ENCODE measurements around the gene MIEF1.

Gene MIEF1

GRCh38 chr22:39535831-39536449 lies 33.9 kb downstream of the MIEF1 start:
- TF ChIP-seq, protein P1, sequence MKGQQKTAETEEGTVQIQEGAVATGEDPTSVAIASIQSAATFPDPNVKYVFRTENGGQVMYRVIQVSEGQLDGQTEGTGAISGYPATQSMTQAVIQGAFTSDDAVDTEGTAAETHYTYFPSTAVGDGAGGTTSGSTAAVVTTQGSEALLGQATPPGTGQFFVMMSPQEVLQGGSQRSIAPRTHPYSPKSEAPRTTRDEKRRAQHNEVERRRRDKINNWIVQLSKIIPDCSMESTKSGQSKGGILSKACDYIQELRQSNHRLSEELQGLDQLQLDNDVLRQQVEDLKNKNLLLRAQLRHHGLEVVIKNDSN (IDR thresholded peaks at IDR 0.05), result no peak
- TF ChIP-seq CEBPB (IDR thresholded peaks at IDR 0.05) (no peak), NFIC (IDR thresholded peaks at IDR 0.05) (no peak)

- TF ChIP-seq TCF12 (IDR thresholded peaks at IDR 0.05; ENCODE audit: low read depth), result no peak
- no peak for TF ChIP-seq MAX (IDR thresholded peaks at IDR 0.05)
- no peak for TF ChIP-seq YY1 (IDR thresholded peaks at IDR 0.05; ENCODE audit: low read depth)
- TF ChIP-seq, protein P2, sequence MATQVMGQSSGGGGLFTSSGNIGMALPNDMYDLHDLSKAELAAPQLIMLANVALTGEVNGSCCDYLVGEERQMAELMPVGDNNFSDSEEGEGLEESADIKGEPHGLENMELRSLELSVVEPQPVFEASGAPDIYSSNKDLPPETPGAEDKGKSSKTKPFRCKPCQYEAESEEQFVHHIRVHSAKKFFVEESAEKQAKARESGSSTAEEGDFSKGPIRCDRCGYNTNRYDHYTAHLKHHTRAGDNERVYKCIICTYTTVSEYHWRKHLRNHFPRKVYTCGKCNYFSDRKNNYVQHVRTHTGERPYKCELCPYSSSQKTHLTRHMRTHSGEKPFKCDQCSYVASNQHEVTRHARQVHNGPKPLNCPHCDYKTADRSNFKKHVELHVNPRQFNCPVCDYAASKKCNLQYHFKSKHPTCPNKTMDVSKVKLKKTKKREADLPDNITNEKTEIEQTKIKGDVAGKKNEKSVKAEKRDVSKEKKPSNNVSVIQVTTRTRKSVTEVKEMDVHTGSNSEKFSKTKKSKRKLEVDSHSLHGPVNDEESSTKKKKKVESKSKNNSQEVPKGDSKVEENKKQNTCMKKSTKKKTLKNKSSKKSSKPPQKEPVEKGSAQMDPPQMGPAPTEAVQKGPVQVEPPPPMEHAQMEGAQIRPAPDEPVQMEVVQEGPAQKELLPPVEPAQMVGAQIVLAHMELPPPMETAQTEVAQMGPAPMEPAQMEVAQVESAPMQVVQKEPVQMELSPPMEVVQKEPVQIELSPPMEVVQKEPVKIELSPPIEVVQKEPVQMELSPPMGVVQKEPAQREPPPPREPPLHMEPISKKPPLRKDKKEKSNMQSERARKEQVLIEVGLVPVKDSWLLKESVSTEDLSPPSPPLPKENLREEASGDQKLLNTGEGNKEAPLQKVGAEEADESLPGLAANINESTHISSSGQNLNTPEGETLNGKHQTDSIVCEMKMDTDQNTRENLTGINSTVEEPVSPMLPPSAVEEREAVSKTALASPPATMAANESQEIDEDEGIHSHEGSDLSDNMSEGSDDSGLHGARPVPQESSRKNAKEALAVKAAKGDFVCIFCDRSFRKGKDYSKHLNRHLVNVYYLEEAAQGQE (IDR thresholded peaks at IDR 0.05; ENCODE audit: low read depth), result no peak
- no peak for TF ChIP-seq CEBPB (IDR thresholded peaks at IDR 0.05)
- TF ChIP-seq, protein P1 (IDR thresholded peaks at IDR 0.05), result no peak
- no peak for TF ChIP-seq TAF1 (IDR thresholded peaks at IDR 0.05; ENCODE audit: low read depth)
- no peak for TF ChIP-seq FOXM1 (IDR thresholded peaks at IDR 0.05; ENCODE audit: borderline replicate concordance, low read depth)
- no peak for TF ChIP-seq NFIC (IDR thresholded peaks at IDR 0.05)
- TF ChIP-seq TEAD4 (IDR thresholded peaks at IDR 0.05), result no peak
- TF ChIP-seq EP300 (IDR thresholded peaks at IDR 0.05; ENCODE audit: borderline replicate concordance), result no peak
- no peak for TF ChIP-seq ZBTB7A (IDR thresholded peaks at IDR 0.05; ENCODE audit: low read depth)
- no peak for TF ChIP-seq RAD21 (IDR thresholded peaks at IDR 0.05; ENCODE audit: low read depth)
- TF ChIP-seq CREB1 (IDR thresholded peaks at IDR 0.05; ENCODE audit: low read depth), result no peak
These were observed 34.6 kb downstream of the MIEF1 start for GRCh38 chr22:39536711-39537110.

DNA sequence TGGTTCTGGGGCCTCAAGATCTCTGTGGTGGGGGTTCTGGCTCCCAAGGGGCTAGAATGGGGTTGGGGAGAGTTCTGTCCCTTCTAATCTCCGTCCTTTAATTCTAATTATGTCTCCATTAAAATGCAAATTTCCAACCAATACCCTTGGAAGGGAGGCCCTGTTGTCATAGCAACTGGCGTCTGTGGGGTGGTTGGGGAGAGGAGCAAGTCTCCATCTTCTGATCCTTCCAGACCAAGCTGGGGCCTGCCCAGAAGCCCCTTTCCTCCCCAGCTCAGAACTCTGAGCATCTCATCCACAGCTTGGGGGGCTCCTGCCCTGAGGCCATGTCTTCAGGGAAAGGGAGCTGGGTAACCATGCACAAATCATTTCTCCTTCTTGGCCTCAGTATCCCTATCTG lies 35.9 kb downstream of the MIEF1 start:
- TF ChIP-seq TAF1 (IDR thresholded peaks at IDR 0.05; ENCODE audit: low read depth) (no peak), FOXM1 (IDR thresholded peaks at IDR 0.05; ENCODE audit: borderline replicate concordance, low read depth) (no peak), EGR1 (IDR thresholded peaks at IDR 0.05) (no peak), YY1 (IDR thresholded peaks at IDR 0.05; ENCODE audit: low read depth) (no peak), RAD21 (IDR thresholded peaks at IDR 0.05; ENCODE audit: low read depth) (no peak), CREB1 (IDR thresholded peaks at IDR 0.05; ENCODE audit: low read depth) (no peak), ZBTB7A (IDR thresholded peaks at IDR 0.05; ENCODE audit: low read depth) (no peak), MAX (IDR thresholded peaks at IDR 0.05) (no peak), TCF12 (IDR thresholded peaks at IDR 0.05; ENCODE audit: low read depth) (no peak), EP300 (IDR thresholded peaks at IDR 0.05; ENCODE audit: borderline replicate concordance) (no peak), NFIC (IDR thresholded peaks at IDR 0.05) (no peak), TEAD4 (IDR thresholded peaks at IDR 0.05) (no peak)
- TF ChIP-seq, protein P1 (IDR thresholded peaks at IDR 0.05), result no peak
- TF ChIP-seq, protein P2 (IDR thresholded peaks at IDR 0.05; ENCODE audit: low read depth), result no peak

GRCh38 chr22:39543095-39543494 lies 41.0 kb downstream of the MIEF1 start:
- TF ChIP-seq RAD21 (IDR thresholded peaks at IDR 0.05; ENCODE audit: low read depth), result peak; percentile 68
- TF ChIP-seq ZBTB7A (IDR thresholded peaks at IDR 0.05; ENCODE audit: low read depth), result no peak
- no peak for TF ChIP-seq MAX (IDR thresholded peaks at IDR 0.05)
- no peak for TF ChIP-seq YY1 (IDR thresholded peaks at IDR 0.05; ENCODE audit: low read depth)
- TF ChIP-seq CREB1 (IDR thresholded peaks at IDR 0.05; ENCODE audit: low read depth), result no peak

- TF ChIP-seq EP300 (IDR thresholded peaks at IDR 0.05; ENCODE audit: borderline replicate concordance) (no peak), MAX (IDR thresholded peaks at IDR 0.05) (peak; percentile 83), TEAD4 (IDR thresholded peaks at IDR 0.05) (peak; percentile 53), RAD21 (IDR thresholded peaks at IDR 0.05; ENCODE audit: low read depth) (peak; percentile 11; the same call in 1 of the 2 replicates), NFIC (IDR thresholded peaks at IDR 0.05) (no peak), YY1 (IDR thresholded peaks at IDR 0.05; ENCODE audit: low read depth) (no peak)
- TF ChIP-seq, protein P2 (IDR thresholded peaks at IDR 0.05; ENCODE audit: low read depth), result peak; percentile 99
These were observed 43.6 kb downstream of the MIEF1 start for GRCh38 chr22:39545386-39546365.

Measured in Ishikawa (cell line).